ENCODE results near the gene SMIM44.

DNA sequence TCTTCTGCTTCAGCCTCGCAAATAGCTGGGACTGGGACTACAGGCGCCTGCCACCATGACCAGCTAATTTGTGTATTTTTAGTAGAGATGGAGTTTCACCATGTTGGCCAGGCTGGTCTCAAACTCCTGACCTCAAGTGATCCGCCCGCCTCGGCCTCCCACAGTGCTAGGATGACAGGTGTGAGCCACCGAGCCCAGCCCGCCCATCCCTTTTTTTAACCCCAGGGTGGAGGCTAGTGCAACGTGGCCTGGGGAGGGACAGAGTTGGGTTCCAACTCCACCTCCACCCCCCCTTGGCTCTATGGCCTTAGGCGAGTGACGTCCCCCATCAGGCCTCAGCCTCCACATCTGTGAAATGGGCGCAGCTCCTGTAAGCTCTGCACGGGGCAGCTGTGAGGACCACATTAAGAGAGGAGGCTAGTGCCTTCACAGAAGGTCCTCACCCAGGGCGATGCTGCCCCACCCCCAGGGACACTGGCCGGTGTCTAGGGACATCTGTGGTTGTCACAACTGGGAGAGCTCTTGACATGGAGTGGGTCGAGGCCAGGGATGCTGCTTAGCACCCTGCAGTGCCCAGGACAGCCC, 40.7 kb downstream of the SMIM44 start:
- TF ChIP-seq, protein P1, sequence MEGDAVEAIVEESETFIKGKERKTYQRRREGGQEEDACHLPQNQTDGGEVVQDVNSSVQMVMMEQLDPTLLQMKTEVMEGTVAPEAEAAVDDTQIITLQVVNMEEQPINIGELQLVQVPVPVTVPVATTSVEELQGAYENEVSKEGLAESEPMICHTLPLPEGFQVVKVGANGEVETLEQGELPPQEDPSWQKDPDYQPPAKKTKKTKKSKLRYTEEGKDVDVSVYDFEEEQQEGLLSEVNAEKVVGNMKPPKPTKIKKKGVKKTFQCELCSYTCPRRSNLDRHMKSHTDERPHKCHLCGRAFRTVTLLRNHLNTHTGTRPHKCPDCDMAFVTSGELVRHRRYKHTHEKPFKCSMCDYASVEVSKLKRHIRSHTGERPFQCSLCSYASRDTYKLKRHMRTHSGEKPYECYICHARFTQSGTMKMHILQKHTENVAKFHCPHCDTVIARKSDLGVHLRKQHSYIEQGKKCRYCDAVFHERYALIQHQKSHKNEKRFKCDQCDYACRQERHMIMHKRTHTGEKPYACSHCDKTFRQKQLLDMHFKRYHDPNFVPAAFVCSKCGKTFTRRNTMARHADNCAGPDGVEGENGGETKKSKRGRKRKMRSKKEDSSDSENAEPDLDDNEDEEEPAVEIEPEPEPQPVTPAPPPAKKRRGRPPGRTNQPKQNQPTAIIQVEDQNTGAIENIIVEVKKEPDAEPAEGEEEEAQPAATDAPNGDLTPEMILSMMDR (IDR thresholded peaks at IDR 0.05): no peak
- TF ChIP-seq EZH2 (IDR thresholded peaks at IDR 0.05) (no peak), EZH2phosphoT487 (IDR thresholded peaks at IDR 0.05) (no peak)
